Tibial nerve (tissue), 4 donors: ENCODE measurements around the gene SERPINI1. TPM values are rescaled to one million over a fixed set of nuclear protein-coding genes. Genes with fewer than 3 reads are reported as not detected.
A peak's percentile ranks its signal among the peaks of the same experiment; 100 is the strongest.
"Not testable (repeated sequence)": the region's sequence is repeated elsewhere in the genome, so short reads cannot be mapped to it uniquely, and the experiment has no call there.

Experiments
- DNase-seq, 2 donors: peaks; one replicate each; pipeline ENCODE4 v3.0.0-alpha.2; 2019; ENCODE audit warnings: low spot score in 2 of 2
- H3K27ac ChIP-seq, 4 donors: fragments of 200-600 bp; sonication (generic) in 3 of 4; one replicate each; pipeline ENCODE4 v1.5.1; 2017 to 2019; ENCODE audit warnings: mild to moderate bottlenecking in 1 of 4
- H3K27me3 ChIP-seq, 2 donors: fragments of 200-600 bp; sonication (generic) in 1 of 2; one replicate each; pipeline versions ENCODE4 v1.5.1 to v1.6.0; 2017 to 2019
- H3K36me3 ChIP-seq, 3 donors: fragments of 200-600 bp; sonication (generic); one replicate each; pipeline ENCODE4 v1.5.1; 2018 to 2019
- H3K4me1 ChIP-seq, 4 donors: fragments of 200-600 bp; sonication (generic) in 3 of 4; one replicate each; pipeline ENCODE4 v1.5.1; 2017 to 2019
- H3K4me3 ChIP-seq, 4 donors: fragments of 200-600 bp; sonication (generic) in 3 of 4; one replicate each; pipeline ENCODE4 v1.5.1; 2017 to 2019; ENCODE audit warnings: mild to moderate bottlenecking in 1 of 4, moderate library complexity in 1 of 4
- H3K9me3 ChIP-seq, 4 donors: fragments of 200-600 bp; sonication (generic) in 3 of 4; one replicate each; pipeline ENCODE4 v1.5.1; 2017 to 2019
- CTCF ChIP-seq, 5 experiments: fragments of 200-600 bp in 3 of 5; fragments of 450-650 bp in 2 of 5; sonication (generic) in 3 of 5; IDR thresholded peaks; one replicate each; pipeline ENCODE4 v1.5.1; 2016 to 2019; ENCODE audit warnings: antibody characterized with exemption in 5 of 5, mild to moderate bottlenecking in 3 of 5, moderate library complexity in 2 of 5
- EP300 ChIP-seq, 2 donors: sonication (generic); formaldehyde crosslinking; IDR thresholded peaks; one replicate each; pipeline ENCODE4 v1.6.1; 2017; ENCODE audit warnings: antibody characterized with exemption in 2 of 2, mild to moderate bottlenecking in 1 of 2
- POLR2A ChIP-seq, 2 donors: fragments of 450-650 bp; IDR thresholded peaks; one replicate each; pipeline ENCODE4 v1.6.1; 2017; ENCODE audit warnings: antibody characterized with exemption in 2 of 2, mild to moderate bottlenecking in 2 of 2, moderate library complexity in 2 of 2
- WGBS, 2 donors: methylation state at CpG; one replicate each; pipeline ENCODE4 v1.1.5; 2018; 5-methylcytosine and 5-hydroxymethylcytosine counted together
- total RNA-seq, 4 donors: library from RNA; depleted of rRNA; stranded (reverse); fragments of >200 nt; gene quantifications; one replicate each; pipeline ENCODE4 v1.1.0, GENCODE V29; 2016

SERPINI1 gene
- total RNA-seq, 4 donors from 2014 or later = 1.2 to 15.5 (median 3.8) TPM

- H3K36me3 ChIP-seq = no peaks in the 10 kb centered on the region
- H3K27ac ChIP-seq = peak overlapping the region in 2 of 4 donors; percentile 70 to 75
- peak in 1 of 2 donors; percentile 24 for DNase-seq
- 7 to 13% methylated on average over 4 of the region's 4 CpGs for WGBS, 2 donors
- peaks cover 0 to 42% (median 15%) of the 10 kb centered on the region in 4 donors for H3K4me1 ChIP-seq
- no peaks in the 10 kb centered on the region for H3K9me3 ChIP-seq
- TF ChIP-seq POLR2A (IDR thresholded peaks at IDR 0.05) (no peak), EP300 (IDR thresholded peaks at IDR 0.05) (peak; percentile 12 to 61), CTCF (IDR thresholded peaks at IDR 0.05) (peak in 1 of 5 experiments; percentile 7)
- no peak overlapping the region for H3K4me3 ChIP-seq
- no peaks in the 10 kb centered on the region for H3K27me3 ChIP-seq
Measured at GRCh38 chr3:167814441-167814951, 79.0 kb downstream of the SERPINI1 start.

GRCh38 chr3:167816953-167817352 is 81.4 kb downstream of the SERPINI1 start:
- no peak for DNase-seq
- no peak overlapping the region for H3K27ac ChIP-seq
- 94 to 99% methylated on average over 2 of the region's 2 CpGs for WGBS, 2 donors
- H3K9me3 ChIP-seq = no peaks in the 10 kb centered on the region
- H3K4me3 ChIP-seq = no peak overlapping the region
- H3K27me3 ChIP-seq = no peaks in the 10 kb centered on the region
- TF ChIP-seq CTCF (IDR thresholded peaks at IDR 0.05) (no peak), POLR2A (IDR thresholded peaks at IDR 0.05) (no peak)
- no peaks in the 10 kb centered on the region for H3K36me3 ChIP-seq
- H3K4me1 ChIP-seq = peaks cover 0 to 27% (median 15%) of the 10 kb centered on the region in 4 donors

GRCh38 chr3:167820102-167820865 is 84.8 kb downstream of the SERPINI1 start:
- Histone ChIP-seq H3K9me3 (no peaks in the 10 kb centered on the region), H3K36me3 (no peaks in the 10 kb centered on the region), H3K27me3 (no peaks in the 10 kb centered on the region), H3K27ac (no peak overlapping the region), H3K4me1 (peaks cover 0 to 8% (median 4%) of the 10 kb centered on the region in 4 donors), H3K4me3 (no peak overlapping the region)
- TF ChIP-seq EP300 (IDR thresholded peaks at IDR 0.05) (no peak), POLR2A (IDR thresholded peaks at IDR 0.05) (no peak)
- DNase-seq = no peak
- 84 to 87% methylated on average over 7 to 10 of the region's 12 CpGs for WGBS, 2 donors

GRCh38 chr3:167821248-167821805 is 85.8 kb downstream of the SERPINI1 start:
- DNase-seq = no peak
- 98% methylated on average over 12 of the region's 12 CpGs for WGBS, 2 donors
- Histone ChIP-seq H3K36me3 (no peaks in the 10 kb centered on the region), H3K4me3 (no peak overlapping the region), H3K9me3 (no peaks in the 10 kb centered on the region), H3K27me3 (no peaks in the 10 kb centered on the region), H3K4me1 (no peaks in the 10 kb centered on the region), H3K27ac (no peak overlapping the region)
- TF ChIP-seq POLR2A (IDR thresholded peaks at IDR 0.05) = no peak
- no peak for TF ChIP-seq EP300 (IDR thresholded peaks at IDR 0.05)
- TF ChIP-seq CTCF (IDR thresholded peaks at IDR 0.05) = no peak

GRCh38 chr3:167823738-167824137 is 88.2 kb downstream of the SERPINI1 start:
- Histone ChIP-seq H3K4me1 (no peaks in the 10 kb centered on the region), H3K9me3 (no peaks in the 10 kb centered on the region), H3K27me3 (no peaks in the 10 kb centered on the region), H3K4me3 (no peak overlapping the region), H3K36me3 (no peaks in the 10 kb centered on the region), H3K27ac (no peak overlapping the region)
- DNase-seq = no peak
- 79 to 83% methylated on average over 3 of the region's 3 CpGs for WGBS, 2 donors
- TF ChIP-seq EP300 (IDR thresholded peaks at IDR 0.05) (no peak), POLR2A (IDR thresholded peaks at IDR 0.05) (no peak), CTCF (IDR thresholded peaks at IDR 0.05) (no peak)

GRCh38 chr3:167827588-167827987 is 92.1 kb downstream of the SERPINI1 start:
- H3K9me3 ChIP-seq, H3K27ac ChIP-seq, H3K27me3 ChIP-seq, H3K4me1 ChIP-seq, DNase-seq, H3K4me3 ChIP-seq, H3K36me3 ChIP-seq: not testable (repeated sequence)
- WGBS, 2 donors = 98% methylated on average over 11 of the region's 11 CpGs
